Keratinocyte (primary cell): ENCODE data around the gene RPL6. TPM values are rescaled to one million over a fixed set of nuclear protein-coding genes. Genes with fewer than 3 reads are reported as not detected.
"Not testable (repeated sequence)": the region's sequence is repeated elsewhere in the genome, so short reads cannot be mapped to it uniquely, and the experiment has no call there.

Source experiments
- DNase-seq: peaks from one replicate; pipeline ENCODE4 v3.0.0-alpha.2; 2011; ENCODE audit warnings: low read depth, missing footprints, low spot score
- FAIRE-seq: peaks from 2 replicates; lab custom pipeline; 2011; peaks lifted over from hg19 to GRCh38; lab: Jason Lieb, UNC
- H2AFZ ChIP-seq: 2 replicates; pipeline ENCODE4 v1.6.0; 2012; ENCODE audit warnings: low read length, control low read depth, inconsistent platforms; ENCODE audit not compliant: control insufficient read depth
- H3K27ac ChIP-seq: 2 replicates; pipeline ENCODE4 v1.5.1; 2011; ENCODE audit warnings: low read length; ENCODE audit not compliant: control insufficient read depth, insufficient read depth
- H3K27me3 ChIP-seq: 3 replicates; pipeline ENCODE4 v1.6.0; 2011; ENCODE audit warnings: low read length; ENCODE audit not compliant: control insufficient read depth, insufficient read depth; ENCODE audit errors: extremely low read depth
- H3K36me3 ChIP-seq, 2 experiments: 2 replicates in 1 of 2; 3 replicates in 1 of 2; pipeline ENCODE4 v1.5.1; 2011; ENCODE audit warnings: low read length in 2 of 2, mild to moderate bottlenecking in 1 of 2; ENCODE audit not compliant: control insufficient read depth in 2 of 2, insufficient read depth in 2 of 2; ENCODE audit errors: extremely low read depth in 1 of 2
- H3K4me1 ChIP-seq: 3 replicates; pipeline ENCODE4 v1.5.1; 2011; ENCODE audit warnings: low read length; ENCODE audit not compliant: control insufficient read depth, insufficient read depth; ENCODE audit errors: extremely low read depth
- H3K4me2 ChIP-seq: 3 replicates; pipeline ENCODE4 v1.6.0; 2011; ENCODE audit warnings: low read depth, low read length; ENCODE audit not compliant: control insufficient read depth, insufficient read depth; ENCODE audit errors: extremely low read depth
- H3K4me3 ChIP-seq, 3 experiments: fragments of 200-600 bp in 1 of 3; sonication (generic) in 1 of 3; 2 replicates in 2 of 3; 3 replicates in 1 of 3; pipeline ENCODE4 v1.5.1; 2011 to 2016; ENCODE audit warnings: low read length in 3 of 3, mild to moderate bottlenecking in 3 of 3, control low read depth in 2 of 3, inconsistent platforms in 1 of 3, low read depth in 1 of 3, mixed read lengths in 1 of 3, mixed run types in 1 of 3, moderate library complexity in 1 of 3; ENCODE audit not compliant: control insufficient read depth in 2 of 3, insufficient read depth in 2 of 3; ENCODE audit errors: extremely low read depth in 1 of 3
- H3K79me2 ChIP-seq: 2 replicates; pipeline ENCODE4 v1.6.0; 2012; ENCODE audit warnings: low read length; ENCODE audit not compliant: control insufficient read depth, insufficient read depth
- H3K9ac ChIP-seq: 3 replicates; pipeline ENCODE4 v1.6.0; 2011; ENCODE audit warnings: low read length; ENCODE audit not compliant: control insufficient read depth, insufficient read depth; ENCODE audit errors: extremely low read depth
- H3K9me1 ChIP-seq: 3 replicates; pipeline ENCODE4 v1.6.0; 2011; ENCODE audit warnings: low read length; ENCODE audit not compliant: control insufficient read depth, insufficient read depth; ENCODE audit errors: extremely low read depth
- H3K9me3 ChIP-seq: 2 replicates; pipeline ENCODE4 v1.5.1; 2012; ENCODE audit warnings: low read depth, low read length; ENCODE audit not compliant: control insufficient read depth
- H4K20me1 ChIP-seq: 3 replicates; pipeline ENCODE4 v1.6.0; 2011; ENCODE audit warnings: low read length; ENCODE audit not compliant: control insufficient read depth, insufficient read depth; ENCODE audit errors: extremely low read depth
- EZH2 ChIP-seq: IDR thresholded peaks from one replicate; pipeline ENCODE4 v1.6.1; 2012; ENCODE audit warnings: inconsistent platforms, mild to moderate bottlenecking, low read length, moderate library complexity
- dilution Hi-C: fragments of 300-500 bp; cut with MboI; formaldehyde crosslinking; loops from one replicate; pipeline ENCODE4 v1.7.0; 2020; ENCODE audit warnings: low sequenced_read_pairs; ENCODE audit not compliant: extremely low pct_ligation_motif_present
- polyA plus RNA-seq, 5 experiments: library from polyadenylated mRNA; depleted of rRNA in 3 of 5; stranded (reverse) in 3 of 5; stranded (forward) in 1 of 5; unstranded in 1 of 5; fragments of >200 nt; gene quantifications; 1 replicate in 1 of 5; 2 replicates in 3 of 5; 3 replicates in 1 of 5; pipeline versions ENCODE4 v1.2.1 to v1.2.3, GENCODE V29; 2011 to 2012; ENCODE audit warnings: missing spikeins in 2 of 5, low read depth in 1 of 5, low replicate concordance in 1 of 5
- TF ChIP-seq, protein P1 (sequence below), 3 experiments: IDR thresholded peaks in 1 of 3; conservative IDR thresholded peaks in 1 of 3; optimal IDR thresholded peaks in 1 of 3; 2 replicates in 2 of 3; 3 replicates in 1 of 3; pipeline versions ENCODE3 to v1.5.1; 2011; ENCODE audit warnings: low read length in 3 of 3, mild to moderate bottlenecking in 3 of 3, moderate library complexity in 2 of 3, control low read depth in 1 of 3, inconsistent platforms in 1 of 3; ENCODE audit not compliant: insufficient read depth in 2 of 3; ENCODE audit errors: extremely low read depth in 1 of 3

The RPL6 gene
- polyA plus RNA-seq, 1 donor (not counting 4 experiments of a cell fraction or from before 2014, with no cell fraction given) = 2,338 TPM

DNA sequence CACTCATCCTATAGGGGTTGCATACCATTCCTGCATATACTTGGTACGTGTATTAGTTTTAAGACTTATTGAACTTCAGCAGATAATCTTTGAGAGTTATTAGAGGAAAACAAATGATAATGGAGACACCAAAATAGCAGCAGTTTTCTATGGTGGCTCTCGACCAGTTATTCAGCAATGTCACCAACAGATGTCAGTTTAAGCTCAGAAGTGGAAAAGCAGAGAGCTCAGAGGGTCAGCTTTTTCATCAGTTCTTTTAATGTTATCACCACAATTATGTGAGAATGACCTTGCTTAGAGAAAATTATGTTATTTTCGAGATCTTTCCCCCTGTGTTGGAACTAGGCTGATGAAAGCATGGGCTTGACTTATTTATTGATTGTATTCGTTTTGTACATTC is 41.3 kb upstream of the RPL6 start:
- FAIRE-seq (no peak), DNase-seq (no peak)
- Histone ChIP-seq H3K4me2 (no peak overlapping the region), H3K9ac (no peak overlapping the region), H3K4me1 (no peaks in the 10 kb centered on the region), H3K36me3 (peaks cover 5 to 13% of the 10 kb centered on the region in 2 experiments), H4K20me1 (no peaks in the 10 kb centered on the region), H3K27me3 (no peaks in the 10 kb centered on the region), H3K27ac (no peak overlapping the region), H3K4me3 (no peak overlapping the region), H3K79me2 (no peaks in the 10 kb centered on the region), H2AFZ (no peak overlapping the region), H3K9me1 (peaks cover 2% of the 10 kb centered on the region), H3K9me3 (no peaks in the 10 kb centered on the region)
- dilution Hi-C loops = no loop called here
- TF ChIP-seq EZH2 = no peak
- TF ChIP-seq, protein P1, sequence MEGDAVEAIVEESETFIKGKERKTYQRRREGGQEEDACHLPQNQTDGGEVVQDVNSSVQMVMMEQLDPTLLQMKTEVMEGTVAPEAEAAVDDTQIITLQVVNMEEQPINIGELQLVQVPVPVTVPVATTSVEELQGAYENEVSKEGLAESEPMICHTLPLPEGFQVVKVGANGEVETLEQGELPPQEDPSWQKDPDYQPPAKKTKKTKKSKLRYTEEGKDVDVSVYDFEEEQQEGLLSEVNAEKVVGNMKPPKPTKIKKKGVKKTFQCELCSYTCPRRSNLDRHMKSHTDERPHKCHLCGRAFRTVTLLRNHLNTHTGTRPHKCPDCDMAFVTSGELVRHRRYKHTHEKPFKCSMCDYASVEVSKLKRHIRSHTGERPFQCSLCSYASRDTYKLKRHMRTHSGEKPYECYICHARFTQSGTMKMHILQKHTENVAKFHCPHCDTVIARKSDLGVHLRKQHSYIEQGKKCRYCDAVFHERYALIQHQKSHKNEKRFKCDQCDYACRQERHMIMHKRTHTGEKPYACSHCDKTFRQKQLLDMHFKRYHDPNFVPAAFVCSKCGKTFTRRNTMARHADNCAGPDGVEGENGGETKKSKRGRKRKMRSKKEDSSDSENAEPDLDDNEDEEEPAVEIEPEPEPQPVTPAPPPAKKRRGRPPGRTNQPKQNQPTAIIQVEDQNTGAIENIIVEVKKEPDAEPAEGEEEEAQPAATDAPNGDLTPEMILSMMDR (optimal IDR thresholded peaks at IDR 0.05 in 1 of 3, IDR thresholded peaks at IDR 0.05 in 1 of 3, conservative IDR thresholded peaks at IDR 0.05 in 1 of 3; ENCODE audit: extremely low read depth in 1 of 3, insufficient read depth in 2 of 3, low read length in 3 of 3) = no peak

DNA sequence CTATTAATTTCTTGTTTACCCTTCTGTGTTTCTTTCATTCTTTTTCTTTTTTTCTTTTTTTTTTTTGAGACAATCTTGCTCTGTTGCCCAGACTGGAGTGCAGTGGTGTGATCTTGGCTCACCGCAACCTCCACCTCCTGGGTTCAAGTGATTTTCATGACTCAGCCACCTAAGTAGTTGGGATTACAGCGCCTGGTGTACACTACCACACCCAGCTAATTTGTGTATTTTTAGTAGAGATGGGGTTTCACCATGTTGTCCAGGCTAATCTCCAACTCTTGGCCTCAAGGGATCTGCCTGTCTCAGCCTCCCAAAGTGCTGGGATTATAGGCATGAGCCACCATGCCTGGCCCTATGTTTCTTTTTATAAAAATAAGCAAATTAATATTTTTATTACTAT is 38.8 kb upstream of the RPL6 start:
- H3K27ac ChIP-seq, H3K79me2 ChIP-seq, H3K4me3 ChIP-seq, H3K4me1 ChIP-seq, H3K4me2 ChIP-seq, H3K27me3 ChIP-seq, FAIRE-seq, H3K9ac ChIP-seq, H4K20me1 ChIP-seq, H2AFZ ChIP-seq, DNase-seq, dilution Hi-C loops, H3K9me3 ChIP-seq, H3K9me1 ChIP-seq: not testable (repeated sequence)
- H3K36me3 ChIP-seq = peaks cover 3 to 12% of the 10 kb centered on the region in 2 experiments

DNA sequence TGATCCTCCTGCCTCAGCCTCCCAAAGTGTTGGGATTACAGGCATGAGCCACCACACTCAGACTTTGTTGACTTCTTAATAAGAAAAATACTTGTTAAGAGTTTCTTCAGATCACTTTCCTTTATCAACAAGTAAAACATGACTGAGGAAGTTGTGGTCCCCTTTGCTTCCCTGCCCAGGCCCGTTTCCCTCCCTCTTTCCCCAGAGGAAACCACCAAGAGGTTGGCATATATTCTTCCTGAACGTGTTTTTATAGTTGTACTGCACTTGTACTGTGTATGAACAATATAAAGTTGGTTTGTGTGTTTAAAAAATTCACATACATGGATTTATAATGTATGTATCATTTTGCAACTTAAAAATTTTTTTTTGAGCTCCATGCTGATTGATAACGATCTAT is 37.7 kb upstream of the RPL6 start:
- no peak overlapping the region for H3K9ac ChIP-seq
- H3K36me3 ChIP-seq = peaks cover 3 to 11% of the 10 kb centered on the region in 2 experiments
- H3K9me3 ChIP-seq = no peaks in the 10 kb centered on the region
- no peaks in the 10 kb centered on the region for H4K20me1 ChIP-seq
- FAIRE-seq (no peak), DNase-seq (no peak)
- TF ChIP-seq, protein P1 (optimal IDR thresholded peaks at IDR 0.05 in 1 of 3, IDR thresholded peaks at IDR 0.05 in 1 of 3, conservative IDR thresholded peaks at IDR 0.05 in 1 of 3; ENCODE audit: extremely low read depth in 1 of 3, insufficient read depth in 2 of 3, low read length in 3 of 3) = no peak
- no peak for TF ChIP-seq EZH2
- peaks cover 2% of the 10 kb centered on the region for H3K9me1 ChIP-seq
- dilution Hi-C loops = no loop called here
- no peaks in the 10 kb centered on the region for H3K27me3 ChIP-seq
- no peak overlapping the region for H2AFZ ChIP-seq
- H3K27ac ChIP-seq = no peak overlapping the region
- H3K4me3 ChIP-seq = no peak overlapping the region
- H3K4me2 ChIP-seq = no peak overlapping the region
- no peaks in the 10 kb centered on the region for H3K4me1 ChIP-seq
- H3K79me2 ChIP-seq = peaks cover 15% of the 10 kb centered on the region
